ENCODE measurements around the gene QRFP.

The QRFP gene

DNA sequence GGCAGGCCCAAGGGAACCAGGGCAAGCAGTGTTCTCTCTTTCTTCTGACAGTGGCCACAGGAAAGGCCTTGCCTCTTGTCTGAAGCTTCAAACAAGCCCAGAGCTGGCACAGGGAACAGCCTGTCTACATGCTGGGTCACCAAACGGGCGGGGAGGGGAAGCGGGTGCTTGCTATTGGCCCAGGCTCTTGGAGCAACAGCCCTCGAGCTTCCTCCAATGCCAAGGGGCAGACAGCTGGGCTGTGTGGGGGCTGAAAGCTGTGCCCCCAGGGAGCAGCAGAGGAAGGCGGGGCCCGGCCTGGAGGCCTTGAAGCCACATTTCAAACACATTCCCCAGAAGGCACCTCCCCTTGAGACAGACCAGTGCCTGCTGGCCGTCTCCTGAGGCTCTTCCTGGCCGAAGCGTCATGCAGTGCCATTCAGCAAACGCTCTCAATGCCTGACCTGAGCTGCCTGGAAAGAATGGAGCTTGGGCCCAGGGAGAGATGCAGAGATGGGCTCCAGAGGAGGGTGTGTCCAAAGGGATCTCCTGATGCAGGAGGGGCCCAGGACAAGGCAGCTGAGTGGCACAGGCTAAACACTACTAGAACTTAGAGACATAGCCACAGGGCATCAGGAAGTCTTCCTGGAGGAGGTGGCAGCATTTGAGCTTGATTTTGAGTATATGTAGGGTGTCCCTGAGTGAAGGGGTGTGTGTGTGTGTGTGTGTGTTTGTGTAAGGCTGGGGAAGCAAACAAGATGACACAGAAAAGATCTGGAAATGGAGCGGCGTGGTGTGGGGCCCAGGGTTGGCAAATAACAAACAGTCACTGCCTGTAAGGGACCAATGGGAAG is 39.9 kb upstream of the QRFP start:
- TF ChIP-seq, protein P1, sequence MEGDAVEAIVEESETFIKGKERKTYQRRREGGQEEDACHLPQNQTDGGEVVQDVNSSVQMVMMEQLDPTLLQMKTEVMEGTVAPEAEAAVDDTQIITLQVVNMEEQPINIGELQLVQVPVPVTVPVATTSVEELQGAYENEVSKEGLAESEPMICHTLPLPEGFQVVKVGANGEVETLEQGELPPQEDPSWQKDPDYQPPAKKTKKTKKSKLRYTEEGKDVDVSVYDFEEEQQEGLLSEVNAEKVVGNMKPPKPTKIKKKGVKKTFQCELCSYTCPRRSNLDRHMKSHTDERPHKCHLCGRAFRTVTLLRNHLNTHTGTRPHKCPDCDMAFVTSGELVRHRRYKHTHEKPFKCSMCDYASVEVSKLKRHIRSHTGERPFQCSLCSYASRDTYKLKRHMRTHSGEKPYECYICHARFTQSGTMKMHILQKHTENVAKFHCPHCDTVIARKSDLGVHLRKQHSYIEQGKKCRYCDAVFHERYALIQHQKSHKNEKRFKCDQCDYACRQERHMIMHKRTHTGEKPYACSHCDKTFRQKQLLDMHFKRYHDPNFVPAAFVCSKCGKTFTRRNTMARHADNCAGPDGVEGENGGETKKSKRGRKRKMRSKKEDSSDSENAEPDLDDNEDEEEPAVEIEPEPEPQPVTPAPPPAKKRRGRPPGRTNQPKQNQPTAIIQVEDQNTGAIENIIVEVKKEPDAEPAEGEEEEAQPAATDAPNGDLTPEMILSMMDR (IDR thresholded peaks at IDR 0.05; ENCODE audit: extremely low read depth, missing control alignments), result no peak
- no peak for DNase-seq (ENCODE audit: low spot score)

DNA sequence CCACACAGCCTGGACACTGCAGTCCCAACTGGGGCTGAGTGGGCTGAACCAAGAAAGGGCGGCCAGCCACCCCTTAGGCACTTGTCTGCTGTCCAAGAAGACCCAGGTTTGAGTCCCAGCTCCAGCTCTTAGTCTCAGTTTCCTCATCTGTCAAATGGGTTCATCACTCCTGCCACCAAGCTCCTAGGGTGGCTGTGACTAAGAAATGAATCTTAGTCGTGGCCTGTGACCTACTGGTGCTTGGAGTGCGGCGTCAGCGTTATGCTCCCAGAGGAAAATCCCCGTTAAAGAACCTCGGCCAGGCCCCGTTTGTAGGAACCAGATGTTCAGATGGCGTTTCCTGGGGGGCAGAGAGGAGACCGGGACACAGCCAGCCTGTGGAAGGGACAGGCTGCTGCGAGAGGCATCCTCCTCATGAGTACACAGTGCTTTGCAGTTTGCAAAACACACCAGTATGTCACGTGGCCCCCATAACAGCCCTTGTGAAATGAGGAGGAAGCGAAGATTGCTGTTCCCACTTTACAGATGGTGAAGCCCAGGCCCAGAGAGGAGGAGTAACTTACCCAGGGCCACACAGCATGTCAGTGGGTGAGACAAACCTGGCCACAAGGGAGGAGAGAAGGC is 39.1 kb upstream of the QRFP start:
- TF ChIP-seq, protein P1 (IDR thresholded peaks at IDR 0.05; ENCODE audit: extremely low read depth, missing control alignments), result no peak
- no peak for DNase-seq (ENCODE audit: low spot score)

DNA sequence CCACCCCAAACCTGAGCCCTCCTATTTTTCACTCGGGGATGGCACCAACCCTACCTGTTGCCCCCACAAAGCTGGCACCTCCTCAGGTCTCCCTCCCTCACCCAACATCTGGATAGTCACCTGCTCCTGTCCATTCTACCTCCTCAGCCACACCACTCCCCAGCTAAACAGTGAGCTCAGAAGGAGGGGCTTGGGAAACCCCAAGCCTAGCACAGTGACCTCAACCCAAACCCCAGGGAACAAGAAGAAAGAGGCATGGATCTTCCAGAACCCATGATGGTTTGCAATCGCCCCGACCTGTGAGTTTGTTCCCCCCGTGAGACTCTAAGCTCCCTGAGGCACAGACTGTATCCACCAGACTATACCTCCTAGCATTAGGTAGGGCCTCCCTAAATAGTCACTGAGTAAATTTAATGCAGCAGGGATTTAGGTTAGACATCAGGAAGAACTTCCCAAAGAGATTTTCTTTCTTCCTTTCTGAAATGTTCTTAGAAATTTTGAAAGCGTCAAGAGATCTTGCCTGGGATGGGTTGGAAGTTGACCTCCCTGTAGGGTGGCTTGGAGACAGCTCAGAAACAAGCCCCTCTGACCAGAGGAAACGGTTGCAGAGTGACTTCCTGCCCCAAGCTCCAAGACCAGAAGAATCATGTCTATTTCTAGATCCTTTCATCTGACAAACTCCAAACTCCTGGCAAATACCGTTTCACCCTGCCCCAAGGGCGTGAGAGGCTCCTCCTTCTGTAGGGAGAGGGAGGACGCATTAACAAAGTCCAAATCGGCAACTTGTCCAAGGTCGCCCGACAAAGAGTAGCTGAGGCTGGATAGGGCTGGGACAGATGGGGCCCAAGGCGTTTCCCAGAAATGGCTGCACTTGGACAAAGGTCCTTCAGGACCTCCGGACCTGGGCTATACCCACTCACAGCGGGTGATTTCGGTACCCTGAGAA is 38.4 kb upstream of the QRFP start:
- TF ChIP-seq, protein P1 (IDR thresholded peaks at IDR 0.05; ENCODE audit: extremely low read depth, missing control alignments), result no peak
- DNase-seq (ENCODE audit: low spot score), result no peak

DNA sequence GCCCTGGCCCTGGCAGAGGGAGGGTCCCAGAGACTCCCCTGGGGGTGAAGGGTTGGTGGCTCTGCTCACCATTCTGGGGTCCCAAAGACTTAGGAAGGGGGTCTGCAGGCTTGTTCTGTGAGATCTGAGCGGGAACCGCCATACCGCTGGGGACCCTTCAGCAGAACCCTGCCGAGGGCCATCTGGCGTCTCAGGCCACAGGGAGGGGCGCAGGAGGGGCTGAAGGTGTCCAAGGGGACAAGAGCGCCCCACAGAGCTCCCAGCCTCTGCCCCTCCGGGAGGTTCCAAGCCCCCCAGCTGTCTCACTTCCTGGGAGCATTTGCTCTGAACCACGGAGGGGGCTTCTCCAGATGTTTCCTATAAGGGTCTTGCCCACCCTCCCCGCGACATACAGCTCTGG is 37.6 kb upstream of the QRFP start:
- TF ChIP-seq, protein P1 (IDR thresholded peaks at IDR 0.05; ENCODE audit: extremely low read depth, missing control alignments), result no peak
- no peak for DNase-seq (ENCODE audit: low spot score)

DNA sequence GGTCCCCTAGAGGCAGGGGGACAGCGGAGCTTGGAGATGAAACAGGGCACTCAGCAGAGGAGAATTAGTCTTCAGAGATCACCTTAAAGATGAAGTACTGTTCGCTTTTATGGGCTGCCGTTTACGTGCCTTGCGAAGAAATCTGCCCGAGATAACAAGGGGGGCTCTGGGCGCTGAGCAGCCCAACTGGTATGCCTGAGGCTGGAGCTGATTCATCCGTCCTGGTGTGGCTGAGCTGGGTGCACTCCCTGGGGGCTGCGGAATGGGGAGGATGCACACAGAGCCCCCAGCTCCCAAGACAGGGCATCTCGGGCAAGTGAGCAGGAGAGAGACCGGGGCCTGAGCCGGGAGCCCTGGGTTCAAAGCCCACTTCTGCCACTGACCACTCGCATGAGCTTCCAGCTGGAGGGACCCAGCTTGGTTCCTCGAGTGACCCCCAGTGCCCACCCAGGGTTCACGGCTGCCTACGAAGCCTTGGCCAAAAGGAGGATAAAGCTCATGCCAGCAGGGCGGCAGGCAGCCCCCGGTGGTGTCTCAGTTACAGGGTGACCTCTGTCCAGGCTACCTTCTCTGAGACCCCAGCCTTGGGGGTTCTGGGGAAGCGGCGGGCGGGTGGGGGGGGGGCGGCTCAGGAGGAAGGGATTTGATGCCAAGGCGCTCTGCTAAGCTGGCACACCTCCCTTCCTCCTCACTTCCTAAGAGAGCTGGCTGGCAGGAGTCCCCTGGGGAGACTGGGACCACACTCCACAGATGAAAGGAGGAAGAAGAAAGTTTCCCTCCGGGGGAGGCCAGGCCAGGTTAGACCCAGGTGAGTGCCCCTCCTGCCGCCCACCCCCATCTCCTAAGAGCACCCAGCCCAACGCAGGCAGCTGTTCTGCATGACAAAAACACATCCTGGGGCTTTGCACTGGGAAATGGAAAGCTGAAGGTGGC is 36.8 kb upstream of the QRFP start:
- no peak for DNase-seq (ENCODE audit: low spot score)
- TF ChIP-seq, protein P1 (IDR thresholded peaks at IDR 0.05; ENCODE audit: extremely low read depth, missing control alignments), result no peak

DNA sequence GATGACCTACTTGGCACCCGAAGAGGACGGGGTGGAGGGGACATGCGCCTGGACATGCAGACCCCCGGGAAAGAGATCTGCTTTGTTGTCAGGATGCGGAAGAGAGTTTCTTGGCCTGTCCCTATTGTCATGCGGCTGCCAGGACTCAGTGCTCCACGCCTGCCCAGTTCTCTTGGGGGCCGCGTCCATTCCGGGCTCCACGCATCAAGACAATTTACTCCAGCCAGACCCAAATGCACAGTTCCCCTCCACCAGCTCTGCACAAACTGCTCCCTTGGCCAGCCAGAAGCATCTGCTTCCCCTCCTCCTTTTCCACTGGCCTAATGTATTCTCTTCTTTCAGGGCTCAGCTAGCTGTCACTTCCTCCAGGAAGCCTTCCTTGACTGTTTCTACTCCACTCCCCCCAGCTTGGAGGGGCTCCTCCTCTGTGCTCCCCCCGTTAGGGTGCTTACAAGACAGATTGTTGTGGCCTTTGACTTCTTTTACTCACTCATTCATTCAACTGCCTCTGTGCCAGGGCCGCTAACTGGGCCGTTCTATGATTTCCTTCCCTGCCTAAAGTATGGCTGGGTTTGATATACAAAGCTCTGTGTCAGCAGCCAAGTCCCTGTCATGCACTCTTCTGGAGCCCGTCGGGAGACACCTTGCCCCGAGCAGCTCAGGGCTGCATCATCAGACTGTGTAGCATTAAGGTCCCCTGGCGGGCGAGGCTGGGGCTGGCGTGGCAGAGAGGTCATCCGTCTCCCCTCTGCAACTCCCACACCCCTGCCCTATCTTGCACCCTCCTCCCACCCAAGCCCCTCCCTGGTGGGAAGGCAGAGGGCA is 35.9 kb upstream of the QRFP start:
- TF ChIP-seq, protein P1 (IDR thresholded peaks at IDR 0.05; ENCODE audit: extremely low read depth, missing control alignments), result no peak
- no peak for DNase-seq (ENCODE audit: low spot score)

All from GM20000 (cell line).